ENCODE results near the gene OCEL1.

The OCEL1 gene

GRCh38 chr19:17210296-17210695 lies 15.7 kb upstream of the OCEL1 start:
- no peak for ATAC-seq
- no peak for DNase-seq

- no peak for DNase-seq
- no peak for ATAC-seq
These were observed 14.2 kb upstream of the OCEL1 start for GRCh38 chr19:17211547-17212446.

- no peak for ATAC-seq
- DNase-seq: no peak
These were observed 12.7 kb upstream of the OCEL1 start for GRCh38 chr19:17213334-17213733.

- ATAC-seq (no peak), DNase-seq (no peak)
These were observed 11.4 kb upstream of the OCEL1 start for GRCh38 chr19:17214508-17215126.

- DNase-seq (peak; percentile 85), ATAC-seq (peak; percentile 95)
These were observed 10.7 kb upstream of the OCEL1 start, which contains the start of gene USE1 for GRCh38 chr19:17215127-17215971. TSS of gene USE1 (plus strand) at chr19:17215357. CDS start at chr19:17215406, 49 bp downstream.

- ATAC-seq (no peak), DNase-seq (no peak)
These were observed 9.9 kb upstream of the OCEL1 start for GRCh38 chr19:17216058-17216670.

GRCh38 chr19:17219286-17219685 lies 6.7 kb upstream of the OCEL1 start:
- no peak for ATAC-seq
- DNase-seq: no peak

- DNase-seq (no peak), ATAC-seq (no peak)
These were observed 5.7 kb upstream of the OCEL1 start for GRCh38 chr19:17220207-17220758.

- ATAC-seq (no peak), DNase-seq (no peak)
These were observed 973 bp upstream of the OCEL1 start for GRCh38 chr19:17225053-17225452.

- DNase-seq (no peak), ATAC-seq (no peak)
These were observed 1.9 kb downstream of the OCEL1 start for GRCh38 chr19:17227798-17228367.

- DNase-seq: no peak
- ATAC-seq: no peak
These were observed 3.9 kb downstream of the OCEL1 start for GRCh38 chr19:17229890-17230289.

GRCh38 chr19:17232258-17232657 lies 6.2 kb downstream of the OCEL1 start:
- ATAC-seq (no peak), DNase-seq (no peak)

- peak; percentile 78 for DNase-seq
- ATAC-seq: peak; percentile 73
These were observed 8.9 kb downstream of the OCEL1 start for GRCh38 chr19:17234911-17235299.

GRCh38 chr19:17235300-17235970 lies 9.4 kb downstream of the OCEL1 start:
- DNase-seq (peak; percentile 76), ATAC-seq (peak; percentile 82)

GRCh38 chr19:17235971-17236777 lies 10.1 kb downstream of the OCEL1 start:
- DNase-seq (no peak), ATAC-seq (no peak)

GRCh38 chr19:17236811-17237543 lies 11.0 kb downstream of the OCEL1 start:
- ATAC-seq (no peak), DNase-seq (no peak)

- ATAC-seq (no peak), DNase-seq (no peak)
These were observed 12.0 kb downstream of the OCEL1 start for GRCh38 chr19:17237747-17238706.

All from stimulated activated naive CD8-positive, alpha-beta T cell treated with anti-CD3 and anti-CD28 coated beads, Interleukin-15, Interleukin-2, amounts not matched to agents 100 U/mL and 50 U/mL, for 24 hours (primary cell).